Medulla oblongata (tissue), 1 donor: ENCODE measurements around the gene ZNF202.
A peak's percentile ranks its signal among the peaks of the same experiment; 100 is the strongest.
"Not testable (repeated sequence)": the region's sequence is repeated elsewhere in the genome, so short reads cannot be mapped to it uniquely, and the experiment has no call there.

Source experiments
- DNase-seq: peaks from one replicate; pipeline ENCODE4 v3.0.0-alpha.2; 2015; ENCODE audit errors: extremely low spot score

ZNF202 gene

DNA sequence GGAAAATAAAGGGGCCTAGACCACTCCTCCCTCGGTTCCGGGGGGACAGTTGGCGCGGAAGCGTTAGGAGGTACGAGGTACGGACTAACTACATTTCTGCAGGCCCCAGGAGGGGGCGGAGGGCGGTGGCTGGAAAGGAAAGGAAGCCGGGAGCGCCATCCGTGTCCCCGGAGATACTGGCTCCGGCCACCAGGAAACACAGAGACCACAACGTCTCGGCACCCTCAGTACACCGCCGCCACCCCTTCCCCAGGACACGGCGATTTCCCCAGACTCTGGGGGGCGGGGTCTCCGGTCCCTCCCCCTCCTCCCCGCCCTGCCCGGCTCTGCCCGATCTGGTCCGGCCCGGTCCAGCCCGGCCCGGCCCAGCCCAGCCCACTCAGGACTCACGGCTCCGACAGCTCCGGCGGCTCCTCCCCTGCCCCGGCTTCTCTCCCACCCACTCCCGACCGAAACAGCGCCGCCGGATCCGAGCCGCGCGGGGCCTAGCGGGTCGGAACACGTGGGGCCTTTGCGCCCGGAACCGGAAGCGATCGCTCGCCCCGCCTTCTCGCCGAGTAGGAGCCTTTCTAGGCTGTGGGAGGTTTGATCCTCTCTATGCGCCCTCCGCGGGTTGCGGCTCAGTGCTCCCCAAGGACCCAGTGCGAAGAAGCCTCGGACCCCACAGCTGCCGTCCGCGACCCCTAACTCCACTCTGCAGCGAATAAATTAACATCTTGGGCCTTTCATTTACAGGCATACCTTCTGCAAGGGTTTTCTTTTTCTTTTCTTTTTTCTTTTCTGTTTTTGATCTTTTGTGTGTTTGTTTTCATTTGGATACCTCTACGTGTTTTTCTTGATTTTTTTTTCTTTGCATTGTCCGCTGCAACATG lies at the start of gene ZNF202:
Gene ZNF202 (minus strand): TSS at position 502 of the 872 bp plus-strand sequence. CDS start 10,772 bp downstream, outside the sequence.
- DNase-seq = peak; percentile 94

DNA sequence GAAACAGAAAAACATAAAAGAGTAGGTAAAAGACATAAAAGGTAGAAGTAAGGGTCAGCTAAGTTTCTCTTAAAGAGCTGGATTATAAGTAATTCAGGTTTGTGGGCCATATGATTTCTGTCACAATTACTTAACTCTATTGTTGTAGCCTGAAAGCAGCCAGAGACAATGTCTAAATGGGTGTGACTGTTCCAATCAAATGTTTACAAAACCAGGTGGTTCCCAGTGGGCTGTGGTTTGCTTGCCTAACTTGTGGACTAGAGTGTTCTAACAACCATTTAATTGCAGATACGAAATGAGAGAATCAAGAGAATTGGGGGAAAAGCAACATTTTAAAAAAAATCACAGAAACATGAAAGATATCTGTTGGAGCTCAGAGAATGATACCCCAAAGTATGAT lies 42.1 kb upstream of the ZNF202 start:
- DNase-seq = no peak

DNA sequence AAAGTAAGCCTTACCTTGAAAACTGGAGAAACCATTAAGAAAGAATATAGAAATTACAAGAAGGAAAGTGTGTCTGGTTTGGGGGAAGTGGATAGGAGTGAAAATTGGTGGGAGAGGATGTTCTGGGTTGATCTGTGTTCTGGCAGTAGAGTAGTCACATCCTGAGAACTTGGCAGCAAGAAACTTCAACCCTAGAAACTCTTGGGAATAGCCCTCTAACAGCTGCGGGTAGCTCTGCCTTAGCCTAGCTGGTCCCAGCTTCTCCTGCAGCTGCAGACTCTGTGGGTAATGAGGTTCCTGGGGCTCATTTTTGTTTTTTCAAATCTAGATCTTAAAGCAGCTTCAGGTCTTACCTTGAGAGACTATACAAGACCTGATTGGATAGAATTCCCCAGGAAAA lies 37.1 kb upstream of the ZNF202 start:
- no peak for DNase-seq

DNA sequence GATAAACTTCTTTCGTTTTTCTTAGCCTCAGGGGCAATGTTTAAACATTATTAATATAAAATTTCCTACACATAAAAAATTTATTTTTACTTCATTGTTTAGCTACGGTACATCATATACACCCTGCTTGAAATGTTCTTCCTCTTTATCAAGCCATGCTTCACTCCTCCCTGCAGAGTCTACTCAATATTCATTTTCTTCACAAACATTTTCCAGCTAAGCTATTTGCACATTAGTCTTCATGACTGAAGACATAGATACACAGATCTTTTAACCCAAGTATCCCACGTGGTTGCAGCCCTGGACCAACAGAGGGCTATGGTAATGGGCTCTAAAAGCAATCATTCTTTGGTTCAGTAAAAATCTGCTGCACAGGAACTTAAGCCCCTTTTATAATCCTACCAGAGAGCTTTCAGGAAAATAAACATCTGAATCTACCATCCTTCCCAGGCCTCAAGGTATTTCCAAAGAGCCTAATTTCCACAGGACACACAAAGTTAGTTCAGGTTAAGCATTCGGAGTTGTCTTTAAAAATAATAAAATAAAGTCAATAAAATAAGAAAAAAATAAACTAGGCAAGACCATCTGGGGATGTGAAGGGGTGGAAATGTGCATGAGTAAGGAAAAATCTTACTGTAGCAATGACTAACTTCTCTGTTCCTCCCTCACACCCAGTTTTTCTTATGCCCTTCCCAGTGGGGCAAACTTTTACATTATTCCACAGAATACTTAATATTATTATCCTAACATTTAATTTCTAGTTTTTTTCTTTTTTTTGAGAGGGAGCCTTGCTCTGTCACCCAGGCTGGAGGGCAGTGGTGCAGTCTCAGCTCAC lies 34.5 kb upstream of the ZNF202 start:
- no peak for DNase-seq

DNA sequence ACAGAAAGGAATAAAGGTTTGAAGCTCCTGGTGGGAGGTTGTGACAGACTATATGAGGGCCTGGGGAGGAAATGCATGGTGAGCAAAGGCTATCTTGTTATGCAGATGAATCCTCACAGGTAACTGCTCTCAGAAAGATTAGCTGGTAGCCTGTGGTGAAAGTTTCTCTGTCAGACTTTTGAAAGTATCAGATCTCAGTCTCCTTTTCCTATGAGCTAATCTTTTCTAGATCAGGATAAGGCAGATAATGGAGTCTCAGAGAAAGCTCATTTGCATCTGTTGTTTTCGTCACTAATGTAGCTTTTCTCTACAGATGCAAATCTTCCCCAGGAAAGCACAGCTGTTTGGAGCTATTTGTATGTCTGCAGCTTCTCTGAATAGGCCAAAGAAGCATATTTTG lies 33.8 kb upstream of the ZNF202 start:
- DNase-seq = no peak

DNA sequence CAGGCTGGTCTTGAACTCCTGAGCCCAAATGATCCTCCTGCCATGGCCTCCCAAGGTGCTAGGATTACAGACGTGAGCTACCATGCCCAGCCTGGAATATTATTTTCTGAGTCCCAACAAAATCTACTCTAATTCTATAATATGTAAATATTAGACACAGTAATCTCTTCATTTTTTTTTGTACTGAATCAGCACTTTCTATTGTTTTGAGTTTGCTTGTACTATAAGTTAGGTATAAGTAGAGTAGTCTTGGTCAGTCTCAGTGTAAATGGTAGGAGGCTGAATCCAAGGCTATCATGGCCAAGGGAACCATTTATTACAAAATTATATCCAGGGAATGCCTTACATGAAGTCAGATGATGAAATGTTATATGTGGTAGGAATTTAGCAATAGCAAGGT lies 32.5 kb upstream of the ZNF202 start:
- DNase-seq = no peak

DNA sequence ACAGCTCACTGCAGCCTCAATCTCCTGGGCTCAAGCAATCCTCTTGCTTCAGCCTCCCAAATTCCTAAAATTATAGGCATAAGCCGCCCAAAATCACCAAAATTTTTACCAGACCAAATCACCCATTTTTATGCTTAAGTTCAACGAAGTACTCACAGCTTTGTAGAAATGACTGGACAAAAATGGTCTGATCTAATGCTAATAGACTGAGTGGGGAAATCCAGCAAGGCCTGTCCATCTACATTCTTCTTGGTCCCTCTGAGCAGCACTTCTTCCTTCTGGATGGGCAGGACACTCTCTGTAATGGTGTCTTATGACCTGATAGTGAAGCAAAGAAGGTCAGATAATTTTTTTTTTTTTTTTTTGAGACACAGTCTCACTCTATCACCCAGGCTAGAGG lies 31.6 kb upstream of the ZNF202 start:
- DNase-seq = no peak

DNA sequence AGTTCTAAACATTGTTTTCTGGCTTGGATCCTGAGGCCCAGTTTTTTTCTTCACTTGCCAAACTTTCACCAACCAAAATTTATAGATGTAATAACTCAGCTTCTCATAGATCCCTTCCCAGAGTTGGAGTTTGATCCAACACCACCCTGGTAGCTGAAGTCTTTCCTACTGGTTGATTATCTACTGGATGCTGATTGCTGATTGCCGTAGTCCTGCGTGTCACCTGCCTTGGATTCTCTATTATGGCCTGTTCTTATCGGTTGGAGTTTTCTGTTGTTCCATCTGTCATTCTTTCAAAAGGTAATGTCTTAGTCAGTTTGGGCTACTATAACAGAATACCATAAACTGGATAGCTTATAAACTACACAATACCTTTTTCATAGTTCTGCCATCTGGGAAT lies 30.2 kb upstream of the ZNF202 start:
- no peak for DNase-seq

DNA sequence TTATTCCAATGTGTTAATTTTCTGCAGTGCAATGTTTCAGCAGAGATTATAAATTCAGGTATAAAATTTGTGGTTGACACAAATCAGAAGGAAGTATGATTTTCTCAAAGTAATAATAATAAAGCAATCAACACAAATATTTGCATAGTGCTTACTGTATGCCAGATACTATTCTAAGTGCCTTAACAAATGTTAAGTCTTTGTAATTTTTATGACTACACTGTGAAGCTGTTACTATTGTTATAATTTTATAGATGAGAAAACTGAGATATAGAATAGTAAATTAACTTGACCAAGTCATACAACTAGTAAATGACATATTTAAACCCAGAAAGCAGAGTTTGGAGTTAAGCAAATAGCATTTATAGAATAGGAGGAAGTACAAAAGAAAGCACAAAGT lies 29.3 kb upstream of the ZNF202 start:
- no peak for DNase-seq

DNA sequence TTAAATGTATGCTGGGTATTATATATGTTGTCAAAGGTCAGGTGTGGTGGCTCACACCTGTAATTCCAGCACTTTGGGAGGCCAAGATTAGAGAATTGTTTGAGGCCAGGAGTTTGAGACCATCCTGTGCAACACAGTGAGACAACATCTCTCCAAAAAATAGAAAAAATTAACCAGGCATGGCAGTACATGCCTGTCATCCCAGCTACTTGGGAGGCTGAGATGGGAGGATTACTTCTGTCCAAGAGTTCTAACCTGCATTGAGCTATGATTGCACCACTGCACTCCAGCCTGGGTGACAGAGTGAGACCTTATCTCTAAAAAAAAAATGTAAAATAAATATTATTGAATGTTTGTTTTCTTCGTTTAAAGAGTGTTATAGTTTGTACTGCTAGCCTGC lies 24.1 kb upstream of the ZNF202 start:
- no peak for DNase-seq

DNA sequence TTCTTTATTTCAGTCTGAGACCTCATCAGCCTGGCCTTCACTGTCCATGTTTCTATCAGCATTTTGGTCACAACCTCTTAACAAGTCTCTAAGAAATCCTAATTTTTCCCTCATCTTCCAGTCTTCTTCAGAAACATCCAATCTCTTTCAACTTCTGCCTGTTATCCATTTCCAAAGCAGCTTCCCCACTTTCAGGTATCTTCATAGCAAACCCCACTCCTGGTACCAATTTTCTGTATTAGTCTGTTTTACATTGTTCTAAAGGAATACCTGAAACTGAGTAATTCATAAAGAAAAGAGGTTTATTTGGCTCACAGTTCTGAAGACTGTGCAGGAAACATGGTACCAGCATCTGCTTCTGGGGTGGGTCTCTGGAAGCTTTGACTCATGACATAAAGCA lies 21.0 kb upstream of the ZNF202 start:
- DNase-seq = no peak

DNA sequence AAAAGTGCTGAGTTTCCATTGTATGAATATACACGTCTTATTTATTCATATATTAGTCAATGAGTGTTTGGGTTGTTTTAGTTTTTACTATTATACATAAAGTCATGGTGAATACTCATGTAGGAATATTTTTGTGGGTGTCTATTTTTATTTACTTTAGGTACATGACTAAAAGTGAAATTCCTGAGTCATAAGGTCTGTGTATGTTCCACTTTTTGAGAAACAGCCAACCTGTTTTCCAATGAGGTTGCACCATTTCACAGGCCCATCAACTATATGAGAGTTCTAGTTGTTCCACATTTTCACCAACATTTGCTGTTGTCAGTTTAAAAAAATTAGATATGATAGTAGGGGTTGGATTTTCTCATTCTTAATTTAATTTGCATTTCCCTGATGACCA lies 19.4 kb upstream of the ZNF202 start:
- no peak for DNase-seq

DNA sequence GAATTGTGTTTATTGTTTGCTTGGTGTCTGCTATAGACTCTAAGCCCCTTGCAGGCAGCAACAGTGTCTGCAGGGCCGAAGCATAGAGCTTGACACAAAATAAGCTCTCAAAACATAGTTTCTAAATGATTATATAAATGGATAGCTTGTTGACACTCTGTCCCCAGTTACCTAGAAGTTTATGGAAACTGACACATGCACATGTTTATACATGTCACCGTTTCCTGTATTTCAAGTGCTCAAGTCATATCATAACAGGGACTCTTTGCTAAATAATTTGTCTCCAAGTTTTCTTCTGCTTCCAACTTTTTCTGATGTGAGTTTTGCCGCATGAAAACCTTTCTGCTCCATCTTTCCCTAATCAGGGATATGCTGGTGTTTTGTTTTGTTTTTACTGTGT lies 16.5 kb upstream of the ZNF202 start:
- DNase-seq = no peak

DNA sequence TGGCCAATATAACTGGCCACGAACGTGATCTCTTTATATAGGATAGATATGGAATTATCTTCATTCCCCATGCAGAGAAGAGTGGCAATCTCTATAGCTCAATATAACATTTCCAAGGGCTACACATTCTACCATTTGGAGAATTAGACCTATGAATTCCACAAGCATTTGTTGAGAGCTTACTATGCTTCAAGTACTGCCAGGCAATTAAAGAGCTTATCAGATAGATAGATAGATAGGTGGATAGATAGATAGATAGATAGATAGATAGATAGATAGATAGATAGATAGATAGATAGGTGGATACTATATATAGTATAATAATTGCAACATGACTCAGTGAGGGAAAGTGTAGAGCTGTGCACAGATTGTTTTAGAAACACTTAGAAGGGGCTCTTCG lies 14.4 kb upstream of the ZNF202 start:
- no peak for DNase-seq

DNA sequence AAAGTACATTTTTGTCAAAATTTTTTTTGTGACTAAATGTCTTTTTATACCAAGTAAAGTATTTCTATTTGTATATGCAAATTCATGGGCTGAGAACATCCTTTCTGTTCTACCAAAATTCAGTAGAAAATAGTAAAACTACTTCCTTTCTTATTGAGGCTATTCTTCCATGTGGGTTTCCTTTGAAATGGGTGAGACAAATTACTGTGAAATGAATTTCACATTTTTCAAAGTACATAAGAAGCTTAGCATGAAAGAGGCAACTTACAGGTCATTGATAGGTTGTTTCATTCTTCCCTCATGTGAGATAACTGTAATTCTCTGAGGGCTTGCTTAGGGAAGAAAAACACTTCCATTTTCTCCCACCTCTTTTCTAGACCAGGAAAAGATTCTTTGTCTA lies 13.9 kb upstream of the ZNF202 start:
- no peak for DNase-seq

DNA sequence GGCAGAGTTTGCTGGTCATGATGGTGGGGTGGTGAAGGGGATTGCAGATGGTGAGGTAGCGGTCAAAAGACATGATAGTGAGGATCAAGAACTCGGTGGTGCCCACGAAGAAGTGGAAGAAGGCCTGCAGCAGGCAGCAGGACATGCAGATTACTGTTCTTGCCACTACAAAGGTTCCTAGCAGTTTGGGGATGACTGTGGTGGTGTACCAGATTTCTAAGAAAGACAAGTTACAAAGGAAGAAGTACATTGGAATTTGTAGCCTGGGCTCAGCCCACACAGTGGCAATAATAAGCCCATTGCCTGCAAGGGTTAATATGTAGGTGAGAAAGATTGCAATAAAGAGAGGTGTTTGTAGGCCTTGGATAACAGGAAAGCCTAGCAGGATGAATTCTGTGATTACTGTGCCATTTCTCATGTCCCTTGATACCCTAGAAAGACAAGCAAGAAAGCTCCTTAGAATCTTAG lies 12.7 kb upstream of the ZNF202 start, which contains the start of gene OR6X1:
Gene OR6X1 (minus strand): TSS at position 418 of the 468 bp plus-strand sequence. CDS start 0 bp downstream, at position 418.
- DNase-seq = no peak

DNA sequence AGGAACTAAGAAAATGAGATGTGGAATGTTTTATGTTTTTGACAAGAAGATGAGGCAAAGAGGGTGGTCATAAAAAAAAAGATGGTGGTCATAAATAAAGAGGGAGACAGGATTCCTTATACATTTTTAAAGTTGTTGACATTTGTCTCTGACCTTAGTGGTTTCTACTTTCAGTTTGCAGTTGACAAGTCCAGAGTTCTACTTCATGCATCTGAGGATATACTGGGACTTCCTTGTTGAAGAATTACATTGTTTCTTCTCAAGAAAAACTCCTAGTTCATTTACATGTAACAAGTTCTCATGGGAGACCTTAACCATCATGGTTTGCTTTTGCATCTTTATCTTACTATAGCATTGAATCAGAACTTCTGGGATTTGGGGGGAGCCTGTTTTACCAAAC lies 11.7 kb upstream of the ZNF202 start:
- no peak for DNase-seq

DNA sequence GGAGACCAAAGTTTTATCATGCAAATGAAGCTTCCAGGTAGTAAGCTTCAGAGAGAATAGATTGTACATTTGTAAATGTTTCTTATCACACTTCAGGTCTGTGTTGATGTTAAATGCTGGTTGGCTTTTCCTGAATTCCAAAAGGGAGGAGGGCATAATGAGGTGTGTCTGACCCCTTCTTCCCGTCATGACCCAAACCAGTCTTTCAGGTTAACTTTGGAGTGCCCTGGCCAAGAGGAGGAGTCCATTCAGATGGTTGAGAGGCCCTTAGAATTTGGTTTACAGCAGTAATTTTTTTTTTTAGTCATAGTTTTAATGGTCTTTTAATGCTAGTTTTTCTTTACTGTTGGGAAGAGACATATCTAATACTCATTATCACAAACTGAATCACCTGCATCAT lies 10.3 kb upstream of the ZNF202 start:
- DNase-seq = no peak

DNA sequence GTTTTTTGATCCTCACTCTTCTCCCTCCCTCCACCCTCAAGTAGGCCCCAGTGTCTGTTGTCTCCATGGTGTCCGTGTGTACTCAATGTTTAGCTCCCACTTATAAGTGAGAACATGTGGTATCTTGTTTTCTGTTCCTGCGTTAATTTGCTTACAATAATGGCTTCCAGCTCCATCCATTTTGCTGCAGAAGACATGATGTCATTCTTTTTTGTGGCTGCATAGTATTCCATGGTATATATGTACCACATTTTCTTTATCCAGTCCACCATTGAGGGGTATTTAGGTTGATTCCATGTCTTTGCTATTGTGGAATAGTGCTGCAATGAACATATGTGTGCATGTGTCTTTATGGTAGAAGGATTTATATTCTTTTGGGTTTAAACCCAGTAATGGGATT lies 6.9 kb upstream of the ZNF202 start:
- DNase-seq = not testable (repeated sequence)

DNA sequence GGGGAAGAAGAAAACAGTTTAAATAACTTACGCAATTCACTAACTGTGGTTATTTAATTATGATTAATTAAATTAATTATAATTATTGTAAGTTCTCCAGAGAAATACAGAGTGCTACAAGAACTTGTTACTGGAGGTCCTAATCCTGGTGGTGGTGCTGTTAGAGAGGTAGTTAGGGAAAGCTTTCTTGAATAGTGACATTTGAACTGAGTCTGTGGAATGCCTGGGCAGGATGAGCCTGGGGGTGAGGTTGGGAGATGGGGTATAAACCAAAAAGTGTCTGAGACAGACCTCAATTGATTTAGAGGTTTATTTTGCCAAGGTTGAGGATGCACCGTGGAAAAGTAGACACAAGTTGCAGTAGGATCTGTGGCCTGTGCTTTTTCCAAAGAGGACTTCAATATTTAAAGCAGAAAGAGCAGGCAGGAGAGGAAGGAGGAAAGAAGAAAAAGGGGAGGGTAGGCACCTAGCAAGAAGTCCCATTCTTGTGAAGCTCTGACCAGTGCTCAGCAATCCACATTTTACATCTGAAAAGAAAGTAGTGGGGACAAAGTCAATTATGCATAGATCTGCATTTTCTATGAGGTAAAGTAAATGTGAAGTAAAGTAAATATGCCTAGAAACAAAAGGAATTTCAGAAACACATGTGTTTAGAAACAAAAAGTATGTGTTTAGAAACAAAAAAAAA lies 4.4 kb upstream of the ZNF202 start:
- DNase-seq = no peak

DNA sequence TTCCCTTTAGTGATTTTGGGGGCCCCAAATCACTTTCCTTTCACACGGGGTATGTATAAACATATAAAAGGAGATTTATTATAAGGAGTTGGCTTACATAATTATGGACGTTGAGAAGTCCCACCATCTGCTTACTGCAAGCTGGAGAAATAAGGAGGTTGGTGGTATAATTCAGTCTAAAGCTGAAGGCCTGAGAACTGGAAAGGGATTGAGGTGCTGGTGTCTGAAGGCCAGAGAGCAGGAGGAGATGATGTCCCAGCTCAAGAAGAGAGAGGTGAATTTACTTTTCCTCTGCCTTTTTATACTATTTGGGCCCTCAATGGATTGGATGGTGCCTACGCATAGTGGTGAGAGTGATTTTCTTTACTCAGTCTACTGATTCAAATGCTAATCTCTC lies 1.3 kb upstream of the ZNF202 start:
- DNase-seq = no peak
